AG04450 (cell line): ENCODE results near the gene AGO3. TPM values are rescaled to one million over a fixed set of nuclear protein-coding genes. Genes with fewer than 3 reads are reported as not detected.

Experiments
- CTCF ChIA-PET: fragments of 300-600, 350-600 bp; formaldehyde crosslinking; extraction: SDS; loops from one replicate; lab custom pipeline; 2022; ENCODE audit warnings: antibody characterized with exemption, inconsistent platforms; lab: Charles Lee
- POLR2A ChIA-PET: fragments of 350-600 bp; formaldehyde crosslinking; extraction: SDS; loops from one replicate; lab custom pipeline; 2021; ENCODE audit warnings: antibody characterized with exemption, inconsistent platforms; lab: Yijun Ruan, JAX
- DNase-seq: peaks from one replicate; pipeline ENCODE4 v3.0.0-alpha.2; 2011; ENCODE audit warnings: low read depth, low spot score
- H3K27ac ChIP-seq: one replicate; pipeline ENCODE4 v1.5.1; 2012; ENCODE audit warnings: low read depth, low read length, control low read depth
- H3K27me3 ChIP-seq: one replicate; pipeline ENCODE4 v1.6.0; 2012; ENCODE audit warnings: low read length; ENCODE audit not compliant: control insufficient read depth, insufficient read depth
- H3K4me3 ChIP-seq: 2 replicates; pipeline ENCODE4 v1.5.1; 2011; ENCODE audit warnings: mild to moderate bottlenecking, low read depth, low read length, control low read depth
- H3K9me3 ChIP-seq: 2 replicates; pipeline ENCODE4 v1.5.1; 2012; ENCODE audit warnings: low read length; ENCODE audit not compliant: control insufficient read depth, insufficient read depth
- CTCF ChIP-seq: IDR thresholded peaks from 2 replicates; pipeline ENCODE4 v1.5.1; 2011; ENCODE audit warnings: low read depth, low read length, control low read depth, inconsistent platforms
- polyA plus RNA-seq: library from polyadenylated mRNA; depleted of rRNA; stranded (reverse); fragments of >200 nt; gene quantifications from 2 replicates; pipeline ENCODE4 v1.2.3, GENCODE V29; 2011

The AGO3 gene
- polyA plus RNA-seq, 1 experiment: 22.5 TPM

- POLR2A ChIA-PET: interaction anchor here (0.6 kb wide), 1 partner anchor 157 kb away, joined by 5 read pairs; no protein-coding TSS in a partner anchor
Observed at GRCh38 chr1:36097693-36098585, 167.0 kb downstream of the AGO3 start.

GRCh38 chr1:36098650-36099365 lies 167.9 kb downstream of the AGO3 start:
- ChIA-PET POLR2A (interaction anchor here (0.6 kb wide), 1 partner anchor 157 kb away, joined by 5 read pairs; no protein-coding TSS in a partner anchor), CTCF (interaction anchor here (1.0 to 10.4 kb wide), 2 partner anchors 36 to 187 kb away, joined by 3 to 145 read pairs; no protein-coding TSS in a partner anchor)
- Histone ChIP-seq H3K4me3 (no peak overlapping the region), H3K27me3 (no peaks in the 10 kb centered on the region), H3K27ac (no peak overlapping the region), H3K9me3 (no peaks in the 10 kb centered on the region; the same call in 1 of the 2 replicates)
- no peak for DNase-seq
- no peak for TF ChIP-seq CTCF

More at GRCh38 chr1:36097693-36098585, 167.0 kb downstream of the AGO3 start:
- H3K27me3 ChIP-seq: no peaks in the 10 kb centered on the region
- no peak overlapping the region for H3K27ac ChIP-seq
- no peaks in the 10 kb centered on the region; the same call in 1 of the 2 replicates for H3K9me3 ChIP-seq
- CTCF ChIA-PET: interaction anchor here (0.5 to 10.4 kb wide), 7 partner anchors 37 to 245 kb away, joined by 3 to 145 read pairs (median 3); no protein-coding TSS in a partner anchor
- no peak overlapping the region for H3K4me3 ChIP-seq
- DNase-seq: no peak
- TF ChIP-seq CTCF: no peak

DNA sequence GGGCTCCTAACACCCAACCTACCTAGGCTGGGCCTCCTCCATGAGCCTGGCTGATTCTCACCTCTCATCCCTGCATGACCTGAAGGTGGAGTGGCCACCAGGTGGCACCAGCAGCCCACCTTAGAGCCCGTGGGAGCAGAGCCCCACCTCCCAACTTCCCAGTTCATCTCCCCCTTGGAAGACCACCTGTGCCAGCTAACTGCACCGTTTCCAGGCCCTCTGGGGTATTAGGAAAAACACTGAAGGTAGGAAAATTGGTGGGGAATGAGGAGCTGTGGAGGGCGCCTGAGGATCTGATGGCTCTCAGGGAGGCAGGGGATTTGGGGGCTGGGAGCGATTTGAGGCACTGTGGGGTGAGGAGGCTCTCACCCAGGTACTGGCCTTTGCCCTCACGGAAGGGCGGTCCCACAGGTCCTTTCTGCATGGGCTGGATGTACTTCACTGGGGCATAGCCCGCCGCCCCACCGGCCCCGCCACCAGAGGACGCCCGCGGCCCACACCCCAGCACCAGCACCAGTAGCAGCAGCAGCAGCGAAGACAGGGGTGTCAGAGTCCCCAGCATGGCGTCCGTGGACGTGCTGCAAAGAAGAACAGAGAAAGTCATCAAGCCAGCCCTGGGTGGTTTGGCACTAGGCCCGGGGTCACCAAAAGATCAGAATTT lies 168.9 kb downstream of the AGO3 start:
- ChIA-PET POLR2A (no interaction called here), CTCF (interaction anchor here (0.6 to 10.4 kb wide), 24 partner anchors 11 to 320 kb away, joined by 3 to 145 read pairs (median 4); partner anchors contain the start of genes LSM10, THRAP3 and TRAPPC3)
- DNase-seq: peak; percentile 45
- TF ChIP-seq CTCF: peak; percentile 86
- Histone ChIP-seq H3K27ac (no peak overlapping the region), H3K4me3 (no peak overlapping the region), H3K27me3 (no peaks in the 10 kb centered on the region), H3K9me3 (no peaks in the 10 kb centered on the region; the same call in 1 of the 2 replicates)

- H3K27me3 ChIP-seq: no peaks in the 10 kb centered on the region
- DNase-seq: no peak
- CTCF ChIA-PET: interaction anchor here (0.6 to 10.4 kb wide), 24 partner anchors 11 to 319 kb away, joined by 3 to 145 read pairs (median 4); partner anchors contain the start of genes LSM10, THRAP3 and TRAPPC3
- no peaks in the 10 kb centered on the region; the same call in 1 of the 2 replicates for H3K9me3 ChIP-seq
- peak overlapping the region; percentile 21 for H3K27ac ChIP-seq
- H3K4me3 ChIP-seq: no peak overlapping the region
- POLR2A ChIA-PET: no interaction called here
- TF ChIP-seq CTCF: no peak
Observed at GRCh38 chr1:36100376-36100775, 169.5 kb downstream of the AGO3 start.
